ENCODE measurements around the gene ZNF697. TPM values are rescaled to one million over a fixed set of nuclear protein-coding genes. Genes with fewer than 3 reads are reported as not detected.

ZNF697 gene
- total RNA-seq, 2 donors from 2014 or later = 4.9 to 8.6 TPM

- no peak overlapping the region for H3K4me3 ChIP-seq
- no peaks in the 10 kb centered on the region for H3K36me3 ChIP-seq (replicated peaks in 1 of 2; ENCODE audit: insufficient read depth in 1 of 2, low read depth in 2 of 2)
- WGBS, 2 donors = 64 to 66% methylated on average over 3 of the region's 3 CpGs
- ATAC-seq = no peak
- no peak for TF ChIP-seq POLR2A (IDR thresholded peaks at IDR 0.05)
- TF ChIP-seq, protein P1, sequence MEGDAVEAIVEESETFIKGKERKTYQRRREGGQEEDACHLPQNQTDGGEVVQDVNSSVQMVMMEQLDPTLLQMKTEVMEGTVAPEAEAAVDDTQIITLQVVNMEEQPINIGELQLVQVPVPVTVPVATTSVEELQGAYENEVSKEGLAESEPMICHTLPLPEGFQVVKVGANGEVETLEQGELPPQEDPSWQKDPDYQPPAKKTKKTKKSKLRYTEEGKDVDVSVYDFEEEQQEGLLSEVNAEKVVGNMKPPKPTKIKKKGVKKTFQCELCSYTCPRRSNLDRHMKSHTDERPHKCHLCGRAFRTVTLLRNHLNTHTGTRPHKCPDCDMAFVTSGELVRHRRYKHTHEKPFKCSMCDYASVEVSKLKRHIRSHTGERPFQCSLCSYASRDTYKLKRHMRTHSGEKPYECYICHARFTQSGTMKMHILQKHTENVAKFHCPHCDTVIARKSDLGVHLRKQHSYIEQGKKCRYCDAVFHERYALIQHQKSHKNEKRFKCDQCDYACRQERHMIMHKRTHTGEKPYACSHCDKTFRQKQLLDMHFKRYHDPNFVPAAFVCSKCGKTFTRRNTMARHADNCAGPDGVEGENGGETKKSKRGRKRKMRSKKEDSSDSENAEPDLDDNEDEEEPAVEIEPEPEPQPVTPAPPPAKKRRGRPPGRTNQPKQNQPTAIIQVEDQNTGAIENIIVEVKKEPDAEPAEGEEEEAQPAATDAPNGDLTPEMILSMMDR (IDR thresholded peaks at IDR 0.05) = no peak
- no peaks in the 10 kb centered on the region for H3K27me3 ChIP-seq
- H3K9me3 ChIP-seq = no peaks in the 10 kb centered on the region
- intact Hi-C loops (cut with DNase I) = no loop called here
- H3K27ac ChIP-seq = no peak overlapping the region
- no peak for DNase-seq
- peaks cover 5% of the 10 kb centered on the region for H3K4me1 ChIP-seq
Measured at GRCh38 chr1:119653839-119654170, 5.7 kb upstream of the ZNF697 start.

GRCh38 chr1:119653135-119653838 lies 5.2 kb upstream of the ZNF697 start:
- ATAC-seq (no peak), DNase-seq (no peak)
- Histone ChIP-seq H3K27ac (no peak overlapping the region), H3K36me3 (replicated peaks in 1 of 2; ENCODE audit: insufficient read depth in 1 of 2, low read depth in 2 of 2) (no peaks in the 10 kb centered on the region), H3K27me3 (no peaks in the 10 kb centered on the region), H3K4me1 (peaks cover 7% of the 10 kb centered on the region), H3K9me3 (no peaks in the 10 kb centered on the region), H3K4me3 (no peak overlapping the region)
- WGBS, 2 donors = 75 to 76% methylated on average over 4 of the region's 4 CpGs
- intact Hi-C loops (cut with DNase I) = no loop called here
- TF ChIP-seq POLR2A (IDR thresholded peaks at IDR 0.05) = no peak
- TF ChIP-seq, protein P1 (IDR thresholded peaks at IDR 0.05) = no peak

DNA sequence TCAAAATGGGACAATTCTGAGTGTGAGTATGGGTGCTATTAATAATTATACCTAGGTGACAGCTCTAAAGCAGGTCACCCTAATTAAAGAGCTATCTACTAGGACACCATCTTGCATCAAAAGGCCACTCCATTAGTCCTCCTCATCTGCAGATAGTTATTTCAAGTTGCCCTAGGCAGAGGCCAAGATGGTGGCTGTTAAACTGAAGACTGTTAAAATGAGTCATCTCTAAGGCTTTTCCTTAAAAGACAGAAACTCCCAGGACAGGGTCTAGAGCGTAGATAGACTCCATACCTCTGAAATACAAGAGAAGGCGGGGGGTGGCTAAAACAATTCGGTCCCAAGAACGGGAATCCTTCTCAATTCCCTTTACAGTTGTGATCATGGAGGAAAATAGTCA lies 4.5 kb upstream of the ZNF697 start:
- intact Hi-C loops (cut with DNase I) = no loop called here
- Histone ChIP-seq H3K27me3 (no peaks in the 10 kb centered on the region), H3K27ac (no peak overlapping the region), H3K9me3 (no peaks in the 10 kb centered on the region), H3K36me3 (replicated peaks in 1 of 2; ENCODE audit: insufficient read depth in 1 of 2, low read depth in 2 of 2) (no peaks in the 10 kb centered on the region), H3K4me1 (peaks cover 7% of the 10 kb centered on the region), H3K4me3 (no peak overlapping the region)
- TF ChIP-seq POLR2A (IDR thresholded peaks at IDR 0.05) = no peak
- TF ChIP-seq, protein P1 (IDR thresholded peaks at IDR 0.05) = no peak
- DNase-seq (no peak), ATAC-seq (no peak)
- WGBS, 2 donors = 89 to 99% methylated on average over 4 of the region's 4 CpGs

DNA sequence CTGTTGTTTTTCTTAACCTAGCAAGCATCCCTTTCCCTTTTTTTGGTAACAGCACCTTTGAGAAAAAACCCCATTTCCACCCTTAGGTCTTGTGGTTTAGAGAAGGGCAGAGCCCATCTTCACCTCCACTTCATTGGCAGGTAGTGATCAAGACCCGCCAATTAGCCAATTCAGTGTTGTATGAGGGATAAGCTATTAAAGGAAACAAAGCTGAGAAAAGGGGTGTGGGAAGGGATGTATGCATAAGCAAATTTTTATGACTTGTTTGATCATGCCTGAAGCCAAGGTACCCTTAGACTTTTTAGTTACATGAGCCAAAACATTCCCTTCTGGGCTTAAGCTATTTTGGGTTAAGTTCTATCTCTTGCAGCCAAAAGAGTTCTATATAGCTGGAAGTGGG lies 3.6 kb upstream of the ZNF697 start:
- ATAC-seq (no peak), DNase-seq (no peak)
- 68 to 88% methylated on average over 1 of the region's 1 CpG for WGBS, 2 donors
- Histone ChIP-seq H3K27ac (no peak overlapping the region), H3K27me3 (no peaks in the 10 kb centered on the region), H3K4me3 (no peak overlapping the region), H3K36me3 (replicated peaks in 1 of 2; ENCODE audit: insufficient read depth in 1 of 2, low read depth in 2 of 2) (no peaks in the 10 kb centered on the region), H3K4me1 (peaks cover 9% of the 10 kb centered on the region), H3K9me3 (no peaks in the 10 kb centered on the region)
- TF ChIP-seq POLR2A (IDR thresholded peaks at IDR 0.05) = no peak
- TF ChIP-seq, protein P1 (IDR thresholded peaks at IDR 0.05) = no peak
- intact Hi-C loops (cut with DNase I) = no loop called here

GRCh38 chr1:119651133-119651532 lies 3.1 kb upstream of the ZNF697 start:
- Histone ChIP-seq H3K27me3 (no peaks in the 10 kb centered on the region), H3K4me3 (no peak overlapping the region), H3K36me3 (replicated peaks in 1 of 2; ENCODE audit: insufficient read depth in 1 of 2, low read depth in 2 of 2) (no peaks in the 10 kb centered on the region), H3K27ac (no peak overlapping the region), H3K9me3 (no peaks in the 10 kb centered on the region), H3K4me1 (peaks cover 13% of the 10 kb centered on the region)
- DNase-seq (no peak), ATAC-seq (no peak)
- intact Hi-C loops (cut with DNase I) = no loop called here
- WGBS, 2 donors = 72 to 81% methylated on average over 2 of the region's 2 CpGs
- TF ChIP-seq POLR2A (IDR thresholded peaks at IDR 0.05) = no peak
- TF ChIP-seq, protein P1 (IDR thresholded peaks at IDR 0.05) = no peak
